HG03565 (cell line): ENCODE data around the gene SVBP.
"Not testable (repeated sequence)": the region's sequence is repeated elsewhere in the genome, so short reads cannot be mapped to it uniquely, and the experiment has no call there.

Experiments used
- ATAC-seq: cut with Tn5 transposase; IDR thresholded peaks from one replicate; pipeline ENCODE4 v1.9.1; 2021; ENCODE audit warnings: mild to moderate bottlenecking, moderate library complexity; ENCODE audit not compliant: unreplicated experiment

SVBP gene, protein sequence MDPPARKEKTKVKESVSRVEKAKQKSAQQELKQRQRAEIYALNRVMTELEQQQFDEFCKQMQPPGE

DNA sequence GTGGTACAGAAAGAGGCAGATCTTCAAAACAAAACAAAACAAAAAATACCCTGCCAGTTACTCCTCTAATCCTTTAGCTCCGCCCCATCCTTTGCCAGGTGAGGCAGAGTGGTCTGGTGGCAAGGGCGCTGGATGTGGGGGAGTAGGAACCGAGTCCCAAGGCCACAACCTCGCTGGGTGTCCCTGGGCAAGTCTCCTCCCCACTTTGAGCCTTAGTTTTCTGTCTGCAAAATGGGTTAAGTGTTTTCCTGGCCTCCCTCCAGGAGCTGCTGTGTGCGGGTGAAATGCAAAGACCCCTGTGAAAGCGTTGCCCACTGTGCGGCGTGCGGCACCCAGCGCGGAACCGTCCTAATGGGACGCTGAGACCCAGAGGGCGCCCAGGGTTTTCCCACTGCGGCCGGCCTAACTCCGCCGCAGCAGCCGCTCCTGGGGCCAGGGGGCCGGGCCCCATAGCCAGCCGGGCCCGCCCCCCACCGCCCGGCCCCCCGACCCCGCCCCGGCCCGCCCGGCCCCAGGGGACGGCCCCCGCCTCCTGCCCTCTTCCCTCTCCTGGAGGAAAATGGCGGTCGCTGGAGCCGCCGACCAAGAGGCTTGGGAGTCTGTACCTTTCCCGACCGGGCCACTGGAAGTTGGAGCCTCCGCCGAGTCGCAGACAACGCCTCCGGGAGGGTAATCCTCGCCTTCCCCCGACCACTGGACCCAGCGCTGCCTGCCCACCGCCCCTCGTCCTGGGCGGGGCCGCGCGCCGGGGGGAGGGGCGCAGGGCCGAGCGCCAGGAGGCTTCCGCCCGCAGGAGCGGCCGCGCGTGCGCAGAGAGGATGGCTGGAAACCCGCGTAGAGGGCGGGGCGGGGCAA lies at the start of gene SVBP, which contains the start of gene ERMAP:
SVBP (minus strand) TSS at position 813 of the 855 bp plus-strand sequence. CDS start 853 bp downstream, outside the sequence.
ERMAP (plus strand) TSS at position 538 of the 855 bp plus-strand sequence. CDS start 13,327 bp downstream, outside the sequence.
- peak; percentile 74 for ATAC-seq

DNA sequence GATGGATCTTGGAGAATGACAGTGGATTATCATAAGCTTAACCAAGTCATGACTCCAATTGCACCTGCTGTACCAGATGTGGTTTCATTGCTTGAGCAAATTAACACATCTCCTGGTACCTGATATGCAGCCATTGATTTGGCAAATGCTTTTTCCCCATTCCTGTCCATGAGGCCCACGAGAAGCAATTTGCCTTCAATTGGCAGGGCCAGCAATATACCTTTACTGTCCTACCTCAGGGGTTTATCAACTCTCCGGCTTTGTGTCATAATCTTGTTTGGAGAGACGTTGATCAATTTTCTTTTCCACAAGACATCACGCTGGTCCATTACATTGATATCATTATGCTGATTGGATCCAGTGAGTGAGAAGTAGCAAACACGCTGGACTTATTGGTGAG lies 49.4 kb upstream of the SVBP start:
- no peak for ATAC-seq

DNA sequence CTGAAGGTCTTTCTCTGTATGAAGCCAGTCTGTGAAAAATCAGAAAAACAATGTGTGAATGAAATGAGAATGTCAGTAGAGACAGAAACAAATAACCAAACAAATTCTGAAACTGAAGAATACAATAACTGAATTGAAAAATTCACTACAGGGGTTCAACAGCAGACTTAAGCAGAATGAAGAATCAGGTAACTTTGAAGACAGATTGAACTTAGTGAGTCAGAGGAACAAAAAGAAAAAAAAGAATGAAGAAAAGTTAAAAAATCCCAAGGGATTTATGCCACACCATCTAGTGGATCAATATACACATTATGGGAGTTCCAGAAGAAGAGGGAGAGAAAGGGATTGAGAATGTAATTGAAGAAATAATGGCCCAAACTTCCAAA lies 43.8 kb upstream of the SVBP start:
- no peak for ATAC-seq

DNA sequence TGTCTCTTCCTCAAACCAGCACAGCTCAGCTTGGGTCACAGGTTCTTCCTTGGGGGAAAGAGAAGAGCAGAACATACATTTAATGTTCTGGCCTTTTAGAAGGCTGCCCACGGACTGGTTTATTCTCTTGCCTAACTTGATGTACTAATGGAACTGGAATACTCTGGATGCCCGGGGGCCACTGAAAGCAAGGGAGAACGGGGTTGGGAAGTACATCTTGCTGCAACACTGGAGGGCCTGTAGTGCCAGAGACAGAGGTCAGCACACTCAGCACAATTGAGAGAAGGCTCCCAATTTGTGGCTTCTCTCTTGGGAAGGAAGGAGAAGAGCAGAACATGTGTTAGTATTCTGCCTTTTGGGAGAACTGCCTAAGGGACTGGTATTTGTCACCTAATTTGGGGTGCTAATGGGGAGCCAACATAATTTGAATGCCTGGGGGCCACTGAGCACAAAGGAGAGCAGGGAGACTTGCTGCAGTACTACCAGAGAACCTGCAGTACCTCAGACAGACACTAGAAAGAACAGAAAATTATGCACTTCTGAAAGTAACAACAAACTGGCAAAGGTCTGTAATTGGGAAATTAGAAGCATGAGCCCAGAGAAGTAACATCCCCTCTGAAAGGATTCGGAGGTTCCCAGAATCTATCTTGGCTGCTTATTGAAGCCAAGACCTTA lies 43.3 kb upstream of the SVBP start:
- ATAC-seq = no peak

DNA sequence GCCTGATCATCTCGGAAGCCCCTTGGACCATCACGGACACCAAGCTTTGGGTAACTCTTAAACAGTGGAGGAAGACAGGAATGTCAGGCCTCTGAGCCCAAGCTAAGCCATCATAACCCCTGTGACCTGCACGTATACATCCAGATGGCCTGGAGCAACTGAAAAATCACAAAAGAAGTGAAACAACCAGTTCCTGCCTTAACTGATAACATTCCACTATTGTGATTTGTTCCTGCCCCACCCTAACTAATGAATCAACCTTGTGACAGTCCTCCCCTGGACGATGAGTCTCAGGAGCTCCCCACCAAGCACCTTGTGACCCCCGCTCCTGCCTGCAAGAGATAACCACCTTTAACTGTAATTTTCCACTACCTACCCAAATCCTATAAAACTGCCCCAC lies 42.2 kb upstream of the SVBP start:
- ATAC-seq = not testable (repeated sequence)

DNA sequence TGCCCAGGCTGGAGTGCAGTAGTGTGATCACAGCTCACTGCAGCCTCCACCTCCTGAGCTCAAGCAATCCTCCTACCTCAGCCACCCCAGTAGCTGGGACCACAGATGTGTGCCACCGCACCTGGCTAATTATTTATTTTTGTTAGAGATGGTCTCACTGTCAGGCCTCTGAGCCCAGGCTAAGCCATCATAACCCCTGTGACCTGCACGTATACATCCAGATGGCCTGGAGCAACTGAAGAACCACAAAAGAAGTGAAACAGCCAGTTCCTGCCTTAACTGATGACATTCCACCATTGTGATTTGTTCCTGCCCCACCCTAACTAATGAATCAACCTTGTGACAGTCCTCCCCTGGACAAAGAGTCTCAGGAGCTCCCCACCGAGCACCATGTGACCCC lies 39.4 kb upstream of the SVBP start:
- ATAC-seq = not testable (repeated sequence)

DNA sequence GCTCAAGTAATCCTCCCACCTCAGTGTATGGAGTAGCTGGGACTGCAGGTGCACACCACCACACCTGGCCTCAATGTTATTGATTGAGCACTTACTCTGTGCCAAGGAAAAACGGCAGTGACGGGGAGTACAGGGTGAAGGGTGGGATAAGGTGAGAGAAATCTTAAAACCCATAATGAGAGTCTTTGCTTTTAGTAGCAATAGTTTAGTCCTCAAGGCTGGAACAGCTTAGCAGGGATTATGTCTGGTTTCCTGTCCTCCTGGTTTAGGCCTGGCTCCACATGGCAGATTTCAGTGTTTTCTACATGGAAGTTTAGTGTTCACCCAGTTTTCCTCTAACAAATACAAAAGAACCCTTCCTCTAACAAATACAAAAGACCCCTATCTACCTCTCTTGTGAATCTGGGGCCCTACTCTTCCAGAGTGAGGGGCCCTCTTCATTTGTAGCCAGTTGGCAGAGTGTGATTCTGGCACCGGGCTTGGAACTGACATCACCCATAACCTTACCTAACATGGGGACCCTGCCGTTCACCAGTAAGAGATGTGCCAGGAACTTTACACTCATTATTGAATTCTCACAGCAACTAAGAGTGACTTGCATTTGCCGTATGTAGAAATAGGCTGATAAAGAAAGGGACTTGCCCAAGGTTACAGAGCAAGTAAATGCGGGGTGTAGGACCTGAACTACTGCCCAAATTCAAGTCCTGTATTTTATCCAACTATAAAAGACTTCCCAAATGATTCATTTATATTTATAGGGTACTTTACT lies 36.1 kb upstream of the SVBP start:
- no peak for ATAC-seq

DNA sequence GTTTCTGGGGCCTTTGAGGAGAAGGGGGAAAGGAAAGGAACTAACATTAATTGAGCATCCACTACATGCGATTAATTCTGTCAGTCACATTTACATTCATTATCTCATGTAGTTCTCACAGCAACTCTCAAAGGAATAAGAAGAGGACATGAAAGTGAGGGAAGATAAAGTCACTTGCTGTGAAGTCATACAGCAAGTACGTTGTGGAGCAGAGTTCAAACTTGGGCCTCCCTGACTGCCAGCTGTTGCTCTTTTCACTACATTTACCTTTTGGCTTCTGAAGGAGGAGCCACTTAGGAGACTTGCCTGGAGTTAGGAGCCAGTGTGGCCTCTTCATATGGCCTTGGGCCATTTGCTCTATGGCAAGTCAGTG lies 35.4 kb upstream of the SVBP start:
- no peak for ATAC-seq

DNA sequence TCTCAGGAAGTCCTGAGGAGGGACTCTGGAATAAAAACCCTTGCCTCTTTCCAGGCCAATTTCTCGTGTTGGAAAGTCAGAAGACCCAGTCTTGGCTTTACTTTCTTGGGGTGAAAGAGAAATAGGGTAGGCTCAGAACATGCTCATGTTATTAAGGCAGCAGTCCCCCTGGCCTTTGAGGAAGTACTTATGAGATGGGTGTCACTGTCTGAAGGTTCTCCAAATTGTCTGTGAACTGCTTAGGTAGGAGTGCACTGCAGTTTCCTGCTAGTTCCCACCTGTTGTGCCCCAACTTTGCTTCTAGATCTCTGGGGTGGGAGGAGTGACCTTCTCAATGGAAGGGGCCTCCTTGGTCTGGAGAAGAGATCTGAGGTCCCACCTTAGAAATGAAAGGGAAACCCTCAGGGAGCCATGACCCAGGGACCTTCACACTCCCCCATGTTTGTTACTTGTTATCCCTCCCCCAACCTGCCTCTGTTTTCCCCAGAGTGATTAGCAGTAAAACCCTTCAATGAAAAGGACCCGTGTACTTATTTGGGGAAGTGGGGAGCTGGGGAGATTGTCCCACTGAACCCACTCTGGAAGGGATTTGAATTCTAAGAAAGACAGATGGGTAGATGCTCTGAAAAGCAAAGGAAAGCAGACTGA lies 34.9 kb upstream of the SVBP start:
- ATAC-seq = no peak

DNA sequence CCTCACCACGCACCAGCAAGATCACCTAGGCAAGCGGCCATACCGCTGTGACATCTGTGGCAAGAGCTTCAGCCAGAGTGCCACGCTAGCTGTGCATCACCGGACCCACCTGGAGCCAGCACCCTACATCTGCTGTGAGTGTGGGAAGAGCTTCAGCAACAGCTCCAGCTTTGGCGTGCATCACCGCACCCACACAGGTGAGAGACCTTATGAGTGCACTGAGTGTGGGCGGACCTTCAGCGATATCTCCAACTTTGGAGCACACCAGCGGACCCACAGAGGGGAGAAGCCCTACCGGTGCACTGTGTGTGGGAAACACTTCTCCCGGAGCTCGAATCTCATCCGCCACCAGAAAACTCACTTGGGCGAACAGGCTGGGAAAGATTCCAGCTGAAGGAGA lies 34.2 kb upstream of the SVBP start:
- no peak for ATAC-seq

DNA sequence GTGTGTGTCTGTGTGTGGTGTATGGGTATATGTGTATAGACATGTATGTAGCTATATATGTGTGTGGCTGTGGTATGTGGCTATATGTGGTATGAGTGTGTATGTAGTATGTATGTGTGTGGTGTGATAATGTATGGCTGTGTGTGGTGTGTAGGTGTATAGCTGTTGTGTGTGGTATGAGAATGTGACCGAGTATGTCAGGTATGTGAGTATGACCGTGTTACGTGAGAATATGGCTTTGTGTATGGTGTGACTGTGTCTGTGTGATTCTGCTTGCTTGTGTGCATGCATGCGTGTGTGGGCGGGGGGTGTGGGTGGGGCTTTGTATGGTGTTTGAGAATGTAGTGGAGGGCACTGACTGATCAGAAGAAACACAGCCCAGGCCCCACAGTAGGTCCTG lies 32.7 kb upstream of the SVBP start:
- ATAC-seq = no peak

DNA sequence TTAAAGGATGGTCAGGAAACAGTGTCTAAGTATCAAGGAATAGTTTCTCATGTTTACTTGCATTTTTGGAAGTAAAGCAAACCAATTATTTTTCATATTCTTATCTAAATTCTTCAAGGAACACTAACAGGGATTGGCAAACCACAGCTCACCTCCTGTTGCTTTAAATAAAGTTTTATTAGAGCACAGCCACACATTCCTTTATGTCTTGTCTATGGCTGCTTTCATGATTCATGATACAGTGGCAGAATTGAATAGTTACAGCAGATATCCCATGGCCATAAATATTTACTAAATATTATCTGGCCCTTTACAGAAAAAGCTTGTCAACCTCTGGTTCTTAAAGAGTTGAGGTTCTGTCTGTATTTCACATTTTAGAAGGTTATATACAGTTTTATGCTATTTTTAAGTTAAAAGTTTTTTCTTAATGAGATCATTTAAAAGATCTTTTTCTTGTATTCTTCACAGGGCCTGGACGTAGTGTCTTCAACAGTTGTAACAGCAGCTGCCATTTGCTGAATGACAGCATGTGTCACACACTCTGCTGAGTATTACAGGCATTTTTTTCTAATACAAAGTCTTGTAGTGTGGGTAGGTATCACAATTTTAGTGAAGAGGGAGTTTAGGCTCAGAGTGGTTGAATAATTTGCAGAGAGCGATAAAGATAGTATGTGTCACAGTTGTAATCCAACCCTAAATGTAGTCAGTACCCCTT lies 31.8 kb upstream of the SVBP start:
- ATAC-seq = no peak

DNA sequence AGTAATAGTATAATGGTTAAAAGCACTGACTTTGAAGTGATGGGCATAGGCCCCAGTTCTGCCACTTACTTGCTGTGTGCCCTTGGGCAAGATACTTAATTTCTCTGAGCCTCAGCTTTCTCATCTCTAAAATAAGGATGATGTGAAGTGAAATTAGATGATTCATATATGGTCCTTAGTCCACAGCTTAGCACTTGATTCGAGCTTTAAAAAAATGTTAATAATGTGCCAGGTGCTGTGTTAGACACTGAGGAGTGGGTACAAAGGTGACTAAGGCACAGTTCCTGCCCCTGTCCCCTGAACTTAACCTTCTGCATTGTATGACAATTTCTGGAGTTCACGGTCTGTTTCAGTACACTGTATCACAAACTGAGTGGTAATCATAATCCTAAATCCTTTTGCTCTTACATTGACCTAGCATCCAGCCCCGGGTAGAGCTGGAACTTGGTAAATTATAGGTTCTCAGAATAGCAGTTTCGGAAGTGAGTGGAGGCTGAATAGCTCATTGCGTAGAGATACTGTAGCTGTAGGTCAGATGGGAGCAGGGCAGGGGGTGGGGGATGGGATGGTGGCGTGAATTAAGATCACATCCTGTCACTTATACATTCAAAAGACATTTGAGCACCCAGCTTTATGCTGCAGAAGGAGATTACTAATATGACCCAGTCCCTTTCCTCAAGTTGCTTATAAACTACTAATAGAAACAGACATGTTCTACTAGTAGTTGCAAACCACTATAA lies 30.7 kb upstream of the SVBP start:
- no peak for ATAC-seq

DNA sequence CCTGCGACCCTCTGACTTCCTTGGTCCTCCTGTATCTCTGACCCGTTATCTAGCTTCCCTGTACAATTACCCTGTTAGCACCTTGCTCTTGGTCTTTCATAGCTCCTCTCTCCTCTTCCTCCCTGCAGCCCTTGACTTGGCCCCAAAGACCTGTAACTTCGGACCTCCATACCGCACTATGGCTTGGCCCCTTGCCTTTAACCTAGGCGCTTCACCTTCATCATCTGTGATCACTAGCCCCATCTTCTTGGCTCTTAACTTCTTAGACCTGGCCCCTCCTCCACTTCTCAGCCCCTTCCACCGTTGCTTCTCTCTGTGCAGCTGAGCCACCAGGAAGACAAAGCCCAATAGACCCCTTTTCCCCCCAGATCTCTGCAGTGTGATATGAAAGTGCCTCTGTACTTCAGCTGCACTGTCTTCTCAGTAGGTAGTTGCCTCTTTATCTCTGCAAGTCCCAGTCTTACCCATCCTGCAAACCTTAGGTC lies 30.0 kb upstream of the SVBP start:
- ATAC-seq = no peak

DNA sequence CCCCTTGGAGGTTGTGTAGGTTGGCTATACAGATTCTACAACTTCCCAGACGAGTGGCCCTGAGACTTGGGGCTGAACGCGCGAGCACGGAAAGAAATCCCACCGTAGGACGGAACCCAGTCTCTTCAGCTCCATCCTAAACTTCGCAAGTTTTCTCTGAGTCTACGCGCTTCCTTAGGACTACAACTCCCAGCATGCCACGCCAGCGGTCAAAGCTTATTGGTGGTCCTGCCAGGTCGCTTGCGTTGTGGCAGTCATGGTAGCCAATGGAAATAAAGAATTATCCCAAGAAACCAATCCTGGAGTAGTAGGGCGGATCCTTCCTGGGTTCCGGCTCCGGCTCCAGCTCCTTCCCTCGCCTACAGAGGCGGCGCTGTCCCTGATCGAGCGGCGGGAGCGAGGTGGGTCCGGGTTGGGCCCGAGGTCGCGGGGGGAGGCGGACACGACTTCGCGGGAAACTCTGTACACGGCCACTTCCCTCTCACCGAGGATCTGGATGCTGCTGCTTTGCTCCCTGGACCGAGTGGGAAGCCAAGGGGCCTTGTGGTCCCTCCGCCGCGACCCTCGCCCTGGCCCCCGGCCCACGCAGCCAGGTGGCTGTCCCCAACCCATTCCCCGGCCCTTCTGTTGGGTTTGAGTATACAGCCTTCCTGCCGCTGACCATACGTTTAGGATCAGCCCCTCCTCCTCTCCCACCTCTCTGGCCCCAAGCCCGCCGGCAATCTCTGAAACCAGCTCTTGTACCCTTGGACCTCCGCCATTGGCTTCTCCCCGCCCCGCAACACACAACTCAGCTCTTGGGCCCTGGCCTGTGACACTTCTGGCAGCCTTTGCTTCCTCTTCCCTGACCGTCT lies 29.3 kb upstream of the SVBP start, which contains the start of gene ZNF691:
ZNF691 (plus strand) TSS at position 357 of the 854 bp plus-strand sequence. CDS start 3,046 bp downstream, outside the sequence.
- peak; percentile 90 for ATAC-seq

DNA sequence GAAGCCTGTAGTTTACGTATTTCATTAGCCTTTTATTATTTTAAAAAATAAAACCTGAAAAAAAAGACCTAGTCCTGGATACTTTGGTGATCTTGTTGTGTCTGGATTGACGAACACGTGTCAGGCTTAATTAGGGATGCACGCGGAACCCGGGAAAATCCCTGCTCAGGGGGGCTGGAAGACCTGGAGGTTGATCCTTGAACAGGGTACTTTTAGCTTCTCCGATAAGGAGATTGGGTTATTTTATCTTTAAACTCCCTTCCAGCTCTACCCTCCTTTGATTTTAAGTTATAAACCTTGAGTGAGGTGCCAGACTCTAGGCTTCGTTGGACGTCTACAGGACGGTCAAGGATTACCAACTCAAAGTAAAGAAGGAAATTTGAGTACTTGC lies 28.7 kb upstream of the SVBP start:
- ATAC-seq = no peak

DNA sequence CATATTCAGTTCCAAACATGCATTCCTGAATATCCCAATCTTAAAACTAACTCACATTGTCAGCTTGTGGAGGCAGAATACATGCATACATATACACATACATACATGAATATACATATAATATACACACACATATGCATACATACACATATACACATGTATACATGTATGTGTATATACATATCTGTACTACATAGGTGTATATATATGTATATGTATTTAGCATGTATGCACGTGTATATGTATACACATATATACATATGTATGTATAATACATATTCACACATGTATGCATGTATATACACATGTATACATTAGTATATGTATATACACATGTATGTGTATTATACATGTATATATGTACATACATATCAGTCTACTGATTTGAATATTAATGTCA lies 28.0 kb upstream of the SVBP start:
- ATAC-seq = no peak

DNA sequence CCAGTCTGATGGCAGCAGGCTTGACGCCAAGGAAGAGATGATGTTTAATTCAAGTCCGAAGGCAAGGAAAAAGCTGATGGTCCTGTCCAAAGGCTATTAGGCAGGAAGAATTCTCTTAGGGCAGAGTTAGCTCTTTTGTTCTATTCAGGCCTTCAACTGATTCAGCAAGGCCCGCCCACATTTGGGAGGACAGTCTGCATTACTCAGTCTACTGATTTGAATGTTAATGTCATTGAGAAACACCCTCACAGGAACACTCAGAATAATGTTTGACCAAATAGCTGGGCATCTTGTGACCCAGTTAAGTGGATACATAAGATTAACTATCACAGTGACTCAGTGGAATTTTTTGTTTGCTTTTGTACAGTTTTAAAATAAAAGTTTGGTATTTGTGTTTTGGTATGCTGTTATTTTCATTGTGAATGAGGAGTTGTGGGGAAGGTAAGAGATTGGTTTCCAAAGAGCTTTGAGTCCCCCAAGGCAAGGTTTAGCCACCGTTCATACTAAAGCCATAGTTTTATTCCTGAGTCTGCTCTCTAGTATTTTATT lies 27.5 kb upstream of the SVBP start:
- no peak for ATAC-seq
